Central memory CD8-positive, alpha-beta T cell (primary cell): ENCODE results near the gene TUBA8.
"Not testable (repeated sequence)": the region's sequence is repeated elsewhere in the genome, so short reads cannot be mapped to it uniquely, and the experiment has no call there.

Experiments
- ATAC-seq: fragments of 150-1000 bp; cut with Tn5 transposase; replicated peaks from 2 replicates; pipeline ENCODE4 v1.10.0; 2022; ENCODE audit warnings: mild to moderate bottlenecking, moderate FRiP score, moderate number of reproducible peaks; ENCODE audit not compliant: poor library complexity, severe bottlenecking; ENCODE audit errors: extremely low read depth
- DNase-seq, 2 donors: peaks; one replicate each; pipeline ENCODE4 v3.0.0; 2021; ENCODE audit warnings: low spot score in 2 of 2
- H3K27ac Mint-ChIP-seq: one replicate; pipeline ENCODE4 v1.8.0; 2022; ENCODE audit warnings: low read depth, mild to moderate bottlenecking, moderate library complexity, mixed read lengths
- H3K27me3 Mint-ChIP-seq: one replicate; pipeline ENCODE4 v1.8.0; 2022; ENCODE audit warnings: mixed read lengths
- H3K36me3 Mint-ChIP-seq: one replicate; pipeline ENCODE4 v1.8.0; 2022; ENCODE audit warnings: mild to moderate bottlenecking, moderate library complexity, mixed read lengths; ENCODE audit not compliant: insufficient read depth
- H3K4me1 Mint-ChIP-seq: one replicate; pipeline ENCODE4 v1.8.0; 2022; ENCODE audit warnings: mixed read lengths
- H3K4me3 Mint-ChIP-seq: one replicate; pipeline ENCODE4 v1.8.0; 2022; ENCODE audit warnings: mild to moderate bottlenecking, moderate library complexity, mixed read lengths
- H3K9me3 Mint-ChIP-seq: one replicate; pipeline ENCODE4 v1.8.0; 2022; ENCODE audit warnings: mixed read lengths

Gene TUBA8

GRCh38 chr22:18110194-18110953 is at the start of gene TUBA8:
TUBA8 (plus strand) TSS chr22:18110809; CDS start chr22:18110866, 57 bp downstream.
- DNase-seq: no peak
- Mint-ChIP-seq H3K4me3 (peak within 1 kb of the TSS; percentile 53), H3K27me3 (peaks cover 51% of the 10 kb centered on the region), H3K36me3 (peaks cover 1% of the 10 kb centered on the region), H3K27ac (no peak within 1 kb of the TSS), H3K9me3 (no peaks in the 10 kb centered on the region), H3K4me1 (peaks cover 34% of the 10 kb centered on the region)
- peak; percentile 28 for ATAC-seq

GRCh38 chr22:18062421-18062820 is 48.2 kb upstream of the TUBA8 start:
- ATAC-seq (no peak), DNase-seq (no peak)
- no peaks in the 10 kb centered on the region for H3K4me1 Mint-ChIP-seq
- no peaks in the 10 kb centered on the region for H3K36me3 Mint-ChIP-seq
- no peak overlapping the region for H3K4me3 Mint-ChIP-seq
- H3K9me3 Mint-ChIP-seq: no peaks in the 10 kb centered on the region
- H3K27me3 Mint-ChIP-seq: peaks cover 42% of the 10 kb centered on the region
- no peak overlapping the region for H3K27ac Mint-ChIP-seq

GRCh38 chr22:18063306-18063705 is 47.3 kb upstream of the TUBA8 start:
- Mint-ChIP-seq H3K4me1 (no peaks in the 10 kb centered on the region), H3K36me3 (no peaks in the 10 kb centered on the region), H3K27me3 (peaks cover 51% of the 10 kb centered on the region), H3K9me3 (no peaks in the 10 kb centered on the region), H3K27ac (no peak overlapping the region), H3K4me3 (no peak overlapping the region)
- ATAC-seq (no peak), DNase-seq (no peak)

GRCh38 chr22:18063715-18064114 is 46.9 kb upstream of the TUBA8 start:
- not testable (repeated sequence) for H3K9me3 Mint-ChIP-seq, ATAC-seq, H3K27ac Mint-ChIP-seq, H3K4me1 Mint-ChIP-seq, DNase-seq, H3K36me3 Mint-ChIP-seq, H3K4me3 Mint-ChIP-seq
- peaks cover 55% of the 10 kb centered on the region for H3K27me3 Mint-ChIP-seq

- ATAC-seq (no peak), DNase-seq (no peak)
- H3K27ac Mint-ChIP-seq: no peak overlapping the region
- no peaks in the 10 kb centered on the region for H3K36me3 Mint-ChIP-seq
- no peaks in the 10 kb centered on the region for H3K9me3 Mint-ChIP-seq
- no peak overlapping the region for H3K4me3 Mint-ChIP-seq
- H3K27me3 Mint-ChIP-seq: peaks cover 63% of the 10 kb centered on the region
- no peaks in the 10 kb centered on the region for H3K4me1 Mint-ChIP-seq
These were observed 46.0 kb upstream of the TUBA8 start for GRCh38 chr22:18064636-18065035.

GRCh38 chr22:18065256-18065655 is 45.4 kb upstream of the TUBA8 start:
- H3K4me1 Mint-ChIP-seq: no peaks in the 10 kb centered on the region
- peaks cover 63% of the 10 kb centered on the region for H3K27me3 Mint-ChIP-seq
- H3K27ac Mint-ChIP-seq: no peak overlapping the region
- H3K9me3 Mint-ChIP-seq: no peaks in the 10 kb centered on the region
- no peak for DNase-seq
- no peaks in the 10 kb centered on the region for H3K36me3 Mint-ChIP-seq
- no peak overlapping the region for H3K4me3 Mint-ChIP-seq
- no peak for ATAC-seq

GRCh38 chr22:18066181-18066859 is 44.3 kb upstream of the TUBA8 start:
- no peak overlapping the region for H3K27ac Mint-ChIP-seq
- H3K9me3 Mint-ChIP-seq: no peaks in the 10 kb centered on the region
- H3K4me3 Mint-ChIP-seq: no peak overlapping the region
- H3K36me3 Mint-ChIP-seq: no peaks in the 10 kb centered on the region
- DNase-seq (no peak), ATAC-seq (no peak)
- peaks cover 63% of the 10 kb centered on the region for H3K27me3 Mint-ChIP-seq
- no peaks in the 10 kb centered on the region for H3K4me1 Mint-ChIP-seq

GRCh38 chr22:18067121-18067520 is 43.5 kb upstream of the TUBA8 start:
- Mint-ChIP-seq H3K4me3 (no peak overlapping the region), H3K36me3 (no peaks in the 10 kb centered on the region), H3K27ac (no peak overlapping the region), H3K4me1 (no peaks in the 10 kb centered on the region), H3K9me3 (no peaks in the 10 kb centered on the region), H3K27me3 (peaks cover 63% of the 10 kb centered on the region)
- ATAC-seq (no peak), DNase-seq (no peak)

- DNase-seq (no peak), ATAC-seq (no peak)
- Mint-ChIP-seq H3K27me3 (peaks cover 63% of the 10 kb centered on the region), H3K36me3 (no peaks in the 10 kb centered on the region), H3K4me3 (no peak overlapping the region), H3K4me1 (no peaks in the 10 kb centered on the region), H3K27ac (no peak overlapping the region), H3K9me3 (no peaks in the 10 kb centered on the region)
These were observed 42.9 kb upstream of the TUBA8 start for GRCh38 chr22:18067548-18068341.

- Mint-ChIP-seq H3K36me3 (no peaks in the 10 kb centered on the region), H3K27me3 (peaks cover 60% of the 10 kb centered on the region), H3K27ac (no peak overlapping the region)
These were observed 42.1 kb upstream of the TUBA8 start for GRCh38 chr22:18068381-18068988.

GRCh38 chr22:18069041-18069440 is 41.6 kb upstream of the TUBA8 start:
- no peaks in the 10 kb centered on the region for H3K9me3 Mint-ChIP-seq
- H3K27me3 Mint-ChIP-seq: peaks cover 54% of the 10 kb centered on the region
- ATAC-seq: no peak
- H3K27ac Mint-ChIP-seq: no peak overlapping the region
- H3K36me3 Mint-ChIP-seq: no peaks in the 10 kb centered on the region
- no peak overlapping the region for H3K4me3 Mint-ChIP-seq
- DNase-seq: no peak
- H3K4me1 Mint-ChIP-seq: no peaks in the 10 kb centered on the region

More at GRCh38 chr22:18068381-18068988, 42.1 kb upstream of the TUBA8 start:
- Mint-ChIP-seq H3K4me3 (no peak overlapping the region), H3K4me1 (no peaks in the 10 kb centered on the region), H3K9me3 (no peaks in the 10 kb centered on the region)
- ATAC-seq (no peak), DNase-seq (no peak)

- Mint-ChIP-seq H3K27me3 (peaks cover 44% of the 10 kb centered on the region), H3K27ac (no peak overlapping the region), H3K9me3 (no peaks in the 10 kb centered on the region), H3K4me1 (no peaks in the 10 kb centered on the region), H3K4me3 (no peak overlapping the region), H3K36me3 (no peaks in the 10 kb centered on the region)
- no peak for ATAC-seq
- DNase-seq: no peak
These were observed 40.6 kb upstream of the TUBA8 start for GRCh38 chr22:18070041-18070440.
